ENCODE data around the gene KDM4C. TPM values are rescaled to one million over a fixed set of nuclear protein-coding genes. Genes with fewer than 3 reads are reported as not detected.

KDM4C gene
- total RNA-seq, 2 experiments from 2014 or later = 51.5 to 60.3 TPM

- TF ChIP-seq CTCF (conservative IDR thresholded peaks at IDR 0.05; ENCODE audit: low read length) = no peak
- no peak for TF ChIP-seq EZH2phosphoT487 (IDR thresholded peaks at IDR 0.05; ENCODE audit: borderline replicate concordance, low read depth, low read length)
- CTCF ChIA-PET (ENCODE audit: unreplicated experiment) = no interaction called here
- no peaks in the 10 kb centered on the region for H3K4me1 ChIP-seq (ENCODE audit: insufficient read depth, low read length, poor library complexity, severe bottlenecking)
- 0 out of 2 replicates have a peak, but pooled peaks cover 3% of the 10 kb centered on the region for H3K36me3 ChIP-seq (ENCODE audit: insufficient read depth, low read length)
- intact Hi-C loops (cut with micrococcal nuclease; ENCODE audit: unreplicated experiment) = no loop called here
- no TSS peak for BruUV-seq (replicated peaks)
- no peaks in the 10 kb centered on the region for H3K9me3 ChIP-seq (ENCODE audit: low read length)
- no peak overlapping the region for H3K4me3 ChIP-seq (ENCODE audit: low read depth, low read length, poor library complexity, severe bottlenecking)
- no peak for DNase-seq (ENCODE audit: low spot score)
- H3K27ac ChIP-seq (ENCODE audit: low read depth, low read length, poor library complexity, severe bottlenecking) = no peak overlapping the region
- no peaks in the 10 kb centered on the region for H4K20me1 ChIP-seq (ENCODE audit: insufficient read depth, low read length)
- H3K79me2 ChIP-seq (ENCODE audit: insufficient read depth, low read depth, low read length) = no peaks in the 10 kb centered on the region
- H3K9me2 ChIP-seq (ENCODE audit: insufficient read depth, low read length) = no peaks in the 10 kb centered on the region
- no peak overlapping the region for H2AFZ ChIP-seq (ENCODE audit: low read length)
- POLR2A ChIA-PET = interaction anchor here (0.5 to 0.6 kb wide), 3 partner anchors 115 to 1178 kb away, joined by 3 to 5 read pairs (median 5); no protein-coding TSS in a partner anchor
- no peak overlapping the region for H3K4me2 ChIP-seq (ENCODE audit: low read length)
Measured at GRCh38 chr9:7176561-7176960, 418.8 kb downstream of the KDM4C start.

GRCh38 chr9:7177383-7177782, 419.6 kb downstream of the KDM4C start:
- Histone ChIP-seq H3K4me1 (ENCODE audit: insufficient read depth, low read length, poor library complexity, severe bottlenecking) (no peaks in the 10 kb centered on the region), H3K36me3 (ENCODE audit: insufficient read depth, low read length) (0 out of 2 replicates have a peak, but pooled peaks cover 3% of the 10 kb centered on the region), H3K79me2 (ENCODE audit: insufficient read depth, low read depth, low read length) (no peaks in the 10 kb centered on the region), H3K27ac (ENCODE audit: low read depth, low read length, poor library complexity, severe bottlenecking) (no peak overlapping the region), H3K9me2 (ENCODE audit: insufficient read depth, low read length) (no peaks in the 10 kb centered on the region), H3K4me3 (ENCODE audit: low read depth, low read length, poor library complexity, severe bottlenecking) (no peak overlapping the region), H3K9me3 (ENCODE audit: low read length) (no peaks in the 10 kb centered on the region), H4K20me1 (ENCODE audit: insufficient read depth, low read length) (no peaks in the 10 kb centered on the region), H2AFZ (ENCODE audit: low read length) (no peak overlapping the region), H3K4me2 (ENCODE audit: low read length) (no peak overlapping the region)
- intact Hi-C loops (cut with micrococcal nuclease; ENCODE audit: unreplicated experiment) = no loop called here
- TF ChIP-seq CTCF (conservative IDR thresholded peaks at IDR 0.05; ENCODE audit: low read length) = no peak
- no peak for TF ChIP-seq EZH2phosphoT487 (IDR thresholded peaks at IDR 0.05; ENCODE audit: borderline replicate concordance, low read depth, low read length)
- no TSS peak for BruUV-seq (replicated peaks)
- ChIA-PET CTCF (ENCODE audit: unreplicated experiment) (no interaction called here), POLR2A (interaction anchor here (0.6 kb wide), 1 partner anchor 1179 kb away, joined by 3 read pairs; no protein-coding TSS in a partner anchor)
- DNase-seq (ENCODE audit: low spot score) = no peak

- Histone ChIP-seq H3K4me1 (ENCODE audit: insufficient read depth, low read length, poor library complexity, severe bottlenecking) (no peaks in the 10 kb centered on the region), H3K27ac (ENCODE audit: low read depth, low read length, poor library complexity, severe bottlenecking) (no peak overlapping the region), H3K4me2 (ENCODE audit: low read length) (no peak overlapping the region), H4K20me1 (ENCODE audit: insufficient read depth, low read length) (no peaks in the 10 kb centered on the region), H3K79me2 (ENCODE audit: insufficient read depth, low read depth, low read length) (no peaks in the 10 kb centered on the region), H3K9me2 (ENCODE audit: insufficient read depth, low read length) (no peaks in the 10 kb centered on the region), H3K36me3 (ENCODE audit: insufficient read depth, low read length) (0 out of 2 replicates have a peak, but pooled peaks cover 3% of the 10 kb centered on the region), H3K9me3 (ENCODE audit: low read length) (no peaks in the 10 kb centered on the region), H2AFZ (ENCODE audit: low read length) (no peak overlapping the region), H3K4me3 (ENCODE audit: low read depth, low read length, poor library complexity, severe bottlenecking) (no peak overlapping the region)
- ChIA-PET CTCF (ENCODE audit: unreplicated experiment) (no interaction called here), POLR2A (no interaction called here)
- intact Hi-C loops (cut with micrococcal nuclease; ENCODE audit: unreplicated experiment) = no loop called here
- TF ChIP-seq EZH2phosphoT487 (IDR thresholded peaks at IDR 0.05; ENCODE audit: borderline replicate concordance, low read depth, low read length) = no peak
- TF ChIP-seq CTCF (conservative IDR thresholded peaks at IDR 0.05; ENCODE audit: low read length) = no peak
- BruUV-seq (replicated peaks) = no TSS peak
- DNase-seq (ENCODE audit: low spot score) = peak; percentile 3
Measured at GRCh38 chr9:7178729-7179128, 421.0 kb downstream of the KDM4C start.
